BJ (cell line): ENCODE data around the gene EAF1. TPM values are rescaled to one million over a fixed set of nuclear protein-coding genes. Genes with fewer than 3 reads are reported as not detected.

ENCODE experiments used
- CTCF ChIA-PET: fragments of 350-600 bp; formaldehyde crosslinking; extraction: SDS; loops from one replicate; lab custom pipeline; 2021; ENCODE audit warnings: antibody characterized with exemption, inconsistent platforms; lab: Yijun Ruan, JAX
- POLR2A ChIA-PET: fragments of 300-600 bp; sonication (Branson Sonifier 250); formaldehyde crosslinking; extraction: SDS; loops from one replicate; lab custom pipeline; 2021; ENCODE audit warnings: antibody characterized with exemption; lab: Charles Lee
- DNase-seq: peaks from one replicate; pipeline ENCODE4 v3.0.0-alpha.2; 2011; ENCODE audit warnings: low read depth
- H3K27me3 ChIP-seq: 2 replicates; pipeline ENCODE4 v1.6.0; 2011; ENCODE audit warnings: low read length; ENCODE audit not compliant: control insufficient read depth, insufficient read depth
- H3K36me3 ChIP-seq: 2 replicates; pipeline ENCODE4 v1.5.1; 2011; ENCODE audit warnings: low read length; ENCODE audit not compliant: control insufficient read depth, insufficient read depth
- H3K4me3 ChIP-seq: 2 replicates; pipeline ENCODE4 v1.5.1; 2011; ENCODE audit warnings: low read depth, mild to moderate bottlenecking, control low read depth, low read length
- polyA plus RNA-seq: library from polyadenylated mRNA; depleted of rRNA; stranded (reverse); fragments of >200 nt; gene quantifications from 2 replicates; pipeline ENCODE4 v1.2.3, GENCODE V29; 2011
- TF ChIP-seq, protein P1 (sequence below): IDR thresholded peaks from 2 replicates; pipeline ENCODE4 v1.5.1; 2011; ENCODE audit warnings: low read depth, mild to moderate bottlenecking, control low read depth, inconsistent platforms, low read length, moderate library complexity; ENCODE audit not compliant: insufficient read depth

The EAF1 gene
- polyA plus RNA-seq, 1 experiment = 8.6 TPM

- TF ChIP-seq, protein P1, sequence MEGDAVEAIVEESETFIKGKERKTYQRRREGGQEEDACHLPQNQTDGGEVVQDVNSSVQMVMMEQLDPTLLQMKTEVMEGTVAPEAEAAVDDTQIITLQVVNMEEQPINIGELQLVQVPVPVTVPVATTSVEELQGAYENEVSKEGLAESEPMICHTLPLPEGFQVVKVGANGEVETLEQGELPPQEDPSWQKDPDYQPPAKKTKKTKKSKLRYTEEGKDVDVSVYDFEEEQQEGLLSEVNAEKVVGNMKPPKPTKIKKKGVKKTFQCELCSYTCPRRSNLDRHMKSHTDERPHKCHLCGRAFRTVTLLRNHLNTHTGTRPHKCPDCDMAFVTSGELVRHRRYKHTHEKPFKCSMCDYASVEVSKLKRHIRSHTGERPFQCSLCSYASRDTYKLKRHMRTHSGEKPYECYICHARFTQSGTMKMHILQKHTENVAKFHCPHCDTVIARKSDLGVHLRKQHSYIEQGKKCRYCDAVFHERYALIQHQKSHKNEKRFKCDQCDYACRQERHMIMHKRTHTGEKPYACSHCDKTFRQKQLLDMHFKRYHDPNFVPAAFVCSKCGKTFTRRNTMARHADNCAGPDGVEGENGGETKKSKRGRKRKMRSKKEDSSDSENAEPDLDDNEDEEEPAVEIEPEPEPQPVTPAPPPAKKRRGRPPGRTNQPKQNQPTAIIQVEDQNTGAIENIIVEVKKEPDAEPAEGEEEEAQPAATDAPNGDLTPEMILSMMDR = no peak
- CTCF ChIA-PET = no interaction called here
- no peak overlapping the region for H3K4me3 ChIP-seq
Measured at GRCh38 chr3:15452961-15453360, 25.6 kb downstream of the EAF1 start.

GRCh38 chr3:15453501-15453900 is 26.1 kb downstream of the EAF1 start:
- Histone ChIP-seq H3K36me3 (no peaks in the 10 kb centered on the region), H3K4me3 (no peak overlapping the region), H3K27me3 (0 out of 2 replicates have a peak, but pooled peaks cover 2% of the 10 kb centered on the region)
- CTCF ChIA-PET = no interaction called here
- no peak for DNase-seq
- POLR2A ChIA-PET = no interaction called here
- TF ChIP-seq, protein P1 = no peak

More at GRCh38 chr3:15452961-15453360, 25.6 kb downstream of the EAF1 start:
- H3K27me3 ChIP-seq = 0 out of 2 replicates have a peak, but pooled peaks cover 2% of the 10 kb centered on the region
- POLR2A ChIA-PET = no interaction called here
- H3K36me3 ChIP-seq = no peaks in the 10 kb centered on the region
- DNase-seq = no peak

DNA sequence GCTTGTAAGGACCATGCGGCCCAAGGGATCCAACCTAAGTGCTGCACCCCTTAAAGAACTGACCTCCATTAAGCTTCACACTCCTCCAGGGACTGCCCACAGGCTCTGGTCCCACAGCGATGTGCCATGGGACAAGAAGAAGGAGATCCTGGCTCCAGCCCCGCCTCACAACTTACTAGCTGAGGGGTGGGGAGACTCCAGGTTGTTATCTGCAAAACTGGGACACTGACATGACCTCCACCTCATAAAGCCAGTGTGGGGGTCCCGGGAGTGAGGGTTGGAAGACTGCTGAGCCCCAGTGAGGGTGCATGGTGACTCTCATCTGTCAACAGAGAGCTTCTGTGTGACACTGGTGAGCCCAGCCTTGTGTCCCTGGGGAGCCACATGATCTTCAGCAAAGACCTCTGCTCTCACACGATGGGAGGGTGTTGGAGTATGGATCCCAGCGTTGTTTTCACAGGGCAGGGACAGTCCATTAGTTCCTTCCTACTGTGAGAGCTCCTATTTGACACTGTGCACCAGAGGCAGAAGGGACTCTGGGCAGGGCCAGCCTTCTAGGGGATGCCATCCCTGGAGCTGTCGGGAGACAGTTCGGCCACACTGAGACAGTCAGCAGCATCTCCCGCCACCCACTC is 26.7 kb downstream of the EAF1 start:
- no peak for DNase-seq
- Histone ChIP-seq H3K36me3 (no peaks in the 10 kb centered on the region), H3K4me3 (no peak overlapping the region), H3K27me3 (0 out of 2 replicates have a peak, but pooled peaks cover 2% of the 10 kb centered on the region)
- TF ChIP-seq, protein P1 = no peak
- CTCF ChIA-PET = interaction anchor here (1.0 to 1.4 kb wide), 2 partner anchors 20 to 251 kb away, joined by 3 read pairs; no protein-coding TSS in a partner anchor
- POLR2A ChIA-PET = no interaction called here

DNA sequence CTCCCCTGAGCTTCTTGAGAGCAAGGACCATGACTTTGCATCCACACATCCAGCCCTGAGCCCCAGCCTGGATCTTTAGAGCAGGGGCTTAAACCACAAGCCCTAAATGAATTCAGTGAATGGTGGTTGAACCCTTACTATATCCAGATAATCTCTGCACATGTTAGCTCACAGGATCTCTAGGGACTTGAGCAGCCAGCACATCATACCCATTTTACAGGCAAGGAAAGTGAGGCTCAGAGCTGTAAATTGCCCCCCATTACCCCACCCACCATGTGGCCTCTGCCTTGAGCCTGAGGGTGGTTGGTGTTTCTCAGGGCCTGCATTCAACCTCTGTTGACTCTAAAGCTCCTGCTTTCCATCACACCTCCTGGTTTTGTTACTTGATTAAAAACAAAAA is 27.6 kb downstream of the EAF1 start:
- ChIA-PET CTCF (interaction anchor here (0.7 to 1.4 kb wide), 3 partner anchors 19 to 252 kb away, joined by 3 read pairs; no protein-coding TSS in a partner anchor), POLR2A (no interaction called here)
- no peaks in the 10 kb centered on the region for H3K36me3 ChIP-seq

DNA sequence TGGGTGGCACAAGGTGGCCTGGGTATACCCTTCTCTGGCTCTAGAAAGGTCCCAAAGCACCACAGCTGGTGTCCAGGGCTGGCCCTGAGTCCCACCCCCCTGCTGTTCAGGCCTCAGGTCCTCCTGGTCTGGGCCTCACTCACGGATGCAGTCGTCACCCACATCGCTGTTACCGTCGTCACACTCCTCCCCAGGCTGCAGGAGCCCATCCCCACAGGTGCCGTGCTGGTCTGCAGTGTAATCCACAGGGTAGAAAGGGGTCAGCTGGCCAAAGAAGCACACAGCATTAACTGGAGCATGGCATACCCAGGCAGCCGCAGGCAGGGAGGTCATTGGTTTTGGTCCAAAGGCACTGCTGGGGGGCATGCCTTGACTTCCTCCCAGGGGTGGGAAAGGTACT is 28.4 kb downstream of the EAF1 start:
- POLR2A ChIA-PET = no interaction called here
- CTCF ChIA-PET = interaction anchor here (0.7 to 1.4 kb wide), 2 partner anchors 215 to 252 kb away, joined by 3 read pairs; no protein-coding TSS in a partner anchor
- Histone ChIP-seq H3K4me3 (no peak overlapping the region), H3K36me3 (no peaks in the 10 kb centered on the region), H3K27me3 (0 out of 2 replicates have a peak, but pooled peaks cover 2% of the 10 kb centered on the region)
- no peak for DNase-seq
- TF ChIP-seq, protein P1 = no peak

More for the DNA sequence above, 27.6 kb downstream of the EAF1 start:
- H3K4me3 ChIP-seq = no peak overlapping the region
- TF ChIP-seq, protein P1 = no peak
- DNase-seq = no peak
- H3K27me3 ChIP-seq = 0 out of 2 replicates have a peak, but pooled peaks cover 2% of the 10 kb centered on the region
